GM12864 (cell line): ENCODE results near the gene CFAP410.

Source experiments
- DNase-seq: peaks from one replicate; pipeline ENCODE4 v3.0.0-alpha.2; 2011; ENCODE audit warnings: low read depth
- H3K4me3 ChIP-seq: 2 replicates; pipeline ENCODE4 v1.5.1; 2011; ENCODE audit warnings: mild to moderate bottlenecking, low read depth, low read length, control low read depth
- TF ChIP-seq, protein P1 (sequence below): IDR thresholded peaks from 2 replicates; pipeline ENCODE4 v1.5.1; 2011; ENCODE audit warnings: low read depth, mild to moderate bottlenecking, moderate library complexity, low read length, control low read depth, inconsistent platforms; ENCODE audit errors: missing control alignments

CFAP410 gene

DNA sequence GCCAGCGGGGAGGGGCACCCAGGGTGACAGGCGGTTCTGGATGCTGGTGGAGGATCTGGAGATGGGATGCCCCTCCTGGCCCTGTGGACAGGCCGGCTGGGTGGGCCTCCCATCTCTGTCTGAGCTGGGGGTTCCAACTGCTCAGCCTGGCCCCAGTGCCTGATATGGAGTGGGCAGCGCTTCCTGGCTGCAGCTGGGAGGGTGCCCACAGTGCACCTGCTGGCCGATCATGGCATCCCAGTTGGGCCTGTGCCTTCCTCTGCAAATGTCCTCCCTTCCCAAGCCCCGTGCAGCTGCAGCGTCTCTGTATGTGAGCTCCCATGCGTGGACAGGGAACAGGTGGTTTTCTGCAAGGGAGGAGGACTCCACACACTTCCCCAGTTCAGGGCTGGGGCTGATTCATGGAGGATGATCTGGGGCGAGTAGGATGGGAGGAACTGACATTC is 37.2 kb downstream of the CFAP410 start:
- TF ChIP-seq, protein P1, sequence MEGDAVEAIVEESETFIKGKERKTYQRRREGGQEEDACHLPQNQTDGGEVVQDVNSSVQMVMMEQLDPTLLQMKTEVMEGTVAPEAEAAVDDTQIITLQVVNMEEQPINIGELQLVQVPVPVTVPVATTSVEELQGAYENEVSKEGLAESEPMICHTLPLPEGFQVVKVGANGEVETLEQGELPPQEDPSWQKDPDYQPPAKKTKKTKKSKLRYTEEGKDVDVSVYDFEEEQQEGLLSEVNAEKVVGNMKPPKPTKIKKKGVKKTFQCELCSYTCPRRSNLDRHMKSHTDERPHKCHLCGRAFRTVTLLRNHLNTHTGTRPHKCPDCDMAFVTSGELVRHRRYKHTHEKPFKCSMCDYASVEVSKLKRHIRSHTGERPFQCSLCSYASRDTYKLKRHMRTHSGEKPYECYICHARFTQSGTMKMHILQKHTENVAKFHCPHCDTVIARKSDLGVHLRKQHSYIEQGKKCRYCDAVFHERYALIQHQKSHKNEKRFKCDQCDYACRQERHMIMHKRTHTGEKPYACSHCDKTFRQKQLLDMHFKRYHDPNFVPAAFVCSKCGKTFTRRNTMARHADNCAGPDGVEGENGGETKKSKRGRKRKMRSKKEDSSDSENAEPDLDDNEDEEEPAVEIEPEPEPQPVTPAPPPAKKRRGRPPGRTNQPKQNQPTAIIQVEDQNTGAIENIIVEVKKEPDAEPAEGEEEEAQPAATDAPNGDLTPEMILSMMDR: peak; percentile 35
- peak overlapping the region; percentile 87 for H3K4me3 ChIP-seq
- DNase-seq: no peak

DNA sequence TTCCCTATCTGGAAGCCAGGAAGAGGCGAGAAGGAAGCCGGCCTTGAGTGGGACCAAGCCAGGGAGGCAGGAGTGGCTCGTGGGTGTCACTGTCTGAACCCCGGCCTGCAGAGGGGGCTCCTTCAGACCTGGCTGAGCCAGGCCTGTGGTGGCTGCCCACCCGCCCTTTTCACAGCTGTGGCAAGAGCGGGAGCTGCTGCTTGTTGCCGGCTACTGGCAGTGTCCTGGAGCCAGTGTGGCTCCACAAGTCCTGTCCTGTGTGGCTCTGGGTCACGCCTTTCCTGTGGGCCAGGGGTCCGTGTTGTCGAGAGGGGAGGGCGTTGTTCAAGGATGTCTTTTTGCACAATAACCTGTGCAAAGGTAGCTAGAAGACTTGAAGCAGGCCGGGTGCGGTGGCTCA is 38.0 kb downstream of the CFAP410 start:
- DNase-seq: no peak
- TF ChIP-seq, protein P1: no peak

DNA sequence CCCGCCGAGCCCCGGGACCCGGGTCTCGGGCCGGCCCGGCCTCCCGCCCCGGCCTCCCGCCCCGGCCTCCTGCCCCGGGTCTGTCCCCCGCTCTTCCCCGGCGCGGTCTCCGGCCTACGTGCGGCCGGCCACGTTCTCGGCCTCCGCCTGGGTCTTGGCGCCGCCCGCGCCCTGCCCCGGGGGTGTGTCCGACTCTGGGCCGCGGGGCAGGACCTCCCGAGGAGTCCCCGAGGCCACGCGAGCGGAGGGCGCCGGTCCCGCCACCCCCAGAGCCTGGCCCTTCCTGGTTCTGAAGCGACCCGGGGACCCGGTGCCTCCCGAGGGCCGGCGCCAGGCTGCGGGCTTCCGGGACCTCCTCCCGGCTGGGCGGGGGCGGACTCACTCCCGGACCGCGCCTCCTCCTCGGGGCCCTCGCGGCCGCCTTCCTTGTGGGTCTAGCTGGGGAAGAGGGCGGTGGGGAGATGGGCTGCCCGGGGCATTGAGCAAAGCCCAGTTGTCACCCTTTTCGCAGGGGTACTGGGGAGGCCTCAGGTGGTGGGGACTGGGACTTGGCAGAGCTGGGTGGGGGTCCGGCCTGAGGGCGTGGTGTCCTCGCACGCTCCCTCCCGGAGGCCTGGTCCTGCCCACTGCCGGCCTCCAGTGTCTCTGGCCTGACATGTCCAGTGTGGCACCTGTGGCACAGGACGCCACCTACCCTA is 38.8 kb downstream of the CFAP410 start:
- DNase-seq: no peak
- TF ChIP-seq, protein P1: no peak
- peak overlapping the region; percentile 87 for H3K4me3 ChIP-seq

More for the DNA sequence above, 38.0 kb downstream of the CFAP410 start:
- H3K4me3 ChIP-seq: peak overlapping the region; percentile 87

DNA sequence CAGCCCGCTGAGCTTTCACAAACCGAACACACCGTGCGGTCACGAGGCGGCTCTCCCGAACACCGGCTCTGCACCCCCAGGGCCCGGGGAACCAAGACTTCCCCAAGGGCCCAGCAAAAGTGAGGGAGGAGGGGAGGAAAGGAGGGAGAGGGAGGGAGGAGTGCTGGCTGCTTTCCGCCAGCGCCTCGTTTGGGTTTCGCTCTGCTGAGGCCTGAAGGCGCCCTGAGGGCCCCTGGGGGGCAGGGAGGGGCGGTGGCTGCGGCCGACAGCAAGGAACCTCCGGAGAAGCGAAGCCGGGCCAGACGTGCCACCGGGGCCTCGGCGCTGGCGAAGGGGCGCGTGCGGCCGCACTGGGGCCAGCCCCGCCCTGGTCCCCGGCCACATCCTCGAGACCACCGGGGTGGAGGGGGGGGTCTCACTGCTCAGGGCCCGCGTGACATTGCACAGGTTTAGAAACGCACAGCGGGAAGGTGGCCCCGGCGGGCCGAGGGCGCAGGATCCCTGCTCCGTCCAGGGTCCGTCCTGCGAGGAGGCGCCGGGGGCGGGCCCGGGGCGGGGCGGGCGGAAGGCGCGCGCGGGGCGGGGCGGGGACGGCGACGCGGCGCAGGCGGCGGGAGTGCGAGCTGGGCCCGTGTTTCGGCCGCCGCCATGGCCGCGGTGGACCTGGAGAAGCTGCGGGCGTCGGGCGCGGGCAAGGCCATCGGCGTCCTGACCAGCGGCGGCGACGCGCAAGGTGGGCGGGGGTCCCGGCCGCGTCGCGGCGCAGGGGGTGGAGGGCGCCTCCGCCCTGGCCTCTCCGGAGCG is 39.5 kb downstream of the CFAP410 start, which contains the start of gene PFKL:
Gene PFKL (plus strand): TSS at position 596 of the 804 bp plus-strand sequence. CDS start 53 bp downstream, at position 649.
- H3K4me3 ChIP-seq: peak within 1 kb of the TSS; percentile 87
- TF ChIP-seq, protein P1: no peak
- peak; percentile 66 for DNase-seq

DNA sequence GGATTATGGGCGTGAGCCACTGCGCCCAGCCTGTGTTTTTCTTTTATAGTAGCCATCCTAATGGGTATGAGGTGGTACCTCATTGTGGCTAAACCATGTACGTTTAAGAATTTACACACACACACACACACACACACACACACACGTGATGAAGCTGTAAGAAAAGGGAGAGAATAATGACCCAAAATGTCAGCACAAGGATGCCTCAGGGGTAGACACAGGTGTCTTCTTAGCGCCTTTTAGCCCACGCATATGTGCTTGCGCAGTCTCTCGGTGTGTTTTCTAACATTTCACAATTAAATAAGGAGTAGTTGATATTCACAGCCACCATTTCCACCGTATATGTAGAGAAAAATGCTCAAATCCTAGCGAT is 40.1 kb downstream of the CFAP410 start:
- TF ChIP-seq, protein P1: no peak
- peak overlapping the region; percentile 87 for H3K4me3 ChIP-seq
- peak; percentile 35 for DNase-seq

DNA sequence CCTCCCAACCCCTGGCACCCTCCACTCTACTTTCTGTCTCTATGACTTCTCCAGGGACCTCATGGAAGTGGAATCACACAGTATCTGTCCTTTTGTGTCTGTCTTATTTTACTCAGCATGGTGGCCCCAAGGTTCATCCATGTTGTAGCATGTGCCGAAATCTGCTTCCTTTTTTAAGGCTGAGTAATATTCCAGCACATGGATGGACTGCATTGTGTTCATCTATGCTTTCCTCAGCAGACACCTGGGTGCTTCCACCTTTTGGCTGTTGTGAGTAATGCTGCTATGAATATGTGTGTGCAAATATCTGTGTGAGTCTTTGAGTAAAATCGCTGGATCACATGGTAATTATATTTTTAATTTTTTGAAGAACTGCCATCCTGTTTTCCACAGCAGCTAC is 40.9 kb downstream of the CFAP410 start:
- no peak overlapping the region for H3K4me3 ChIP-seq
- TF ChIP-seq, protein P1: peak; percentile 40
- DNase-seq: no peak
